ENCODE data around the gene LTB4R2.

- no peak for TF ChIP-seq CTCF (IDR thresholded peaks at IDR 0.05; ENCODE audit: low read length)
- no peak for TF ChIP-seq EZH2phosphoT487 (IDR thresholded peaks at IDR 0.05; ENCODE audit: low read length)
Measured at GRCh38 chr14:24330973-24331674, 21.2 kb downstream of the LTB4R2 start.

Data from MM.1S (cell line).